Measurements from ENCODE around the gene ARRB2.

ARRB2 gene

DNA sequence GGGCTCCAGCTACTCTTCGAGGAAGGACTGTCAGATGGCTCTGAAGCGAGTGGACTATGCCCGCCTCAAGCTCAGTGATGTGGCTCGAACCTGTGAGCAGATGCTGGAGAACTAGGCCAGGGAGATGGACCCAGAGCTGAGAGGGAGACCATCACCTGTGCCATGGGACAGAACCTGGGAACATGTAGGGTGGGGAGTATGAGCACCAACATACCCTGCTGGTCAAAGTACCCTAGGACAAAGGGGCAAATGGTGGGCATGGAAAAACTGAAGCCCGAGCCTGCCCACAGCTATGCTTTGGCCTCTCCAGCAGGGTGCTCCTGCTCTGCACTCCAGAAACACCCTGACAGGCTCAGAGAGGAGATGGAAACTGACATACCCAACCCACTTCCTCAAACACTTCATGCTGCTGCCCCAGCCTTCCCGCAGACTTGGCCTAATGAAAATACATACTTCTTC lies 22.7 kb downstream of the ARRB2 start:
- DNase-seq, result no peak

DNA sequence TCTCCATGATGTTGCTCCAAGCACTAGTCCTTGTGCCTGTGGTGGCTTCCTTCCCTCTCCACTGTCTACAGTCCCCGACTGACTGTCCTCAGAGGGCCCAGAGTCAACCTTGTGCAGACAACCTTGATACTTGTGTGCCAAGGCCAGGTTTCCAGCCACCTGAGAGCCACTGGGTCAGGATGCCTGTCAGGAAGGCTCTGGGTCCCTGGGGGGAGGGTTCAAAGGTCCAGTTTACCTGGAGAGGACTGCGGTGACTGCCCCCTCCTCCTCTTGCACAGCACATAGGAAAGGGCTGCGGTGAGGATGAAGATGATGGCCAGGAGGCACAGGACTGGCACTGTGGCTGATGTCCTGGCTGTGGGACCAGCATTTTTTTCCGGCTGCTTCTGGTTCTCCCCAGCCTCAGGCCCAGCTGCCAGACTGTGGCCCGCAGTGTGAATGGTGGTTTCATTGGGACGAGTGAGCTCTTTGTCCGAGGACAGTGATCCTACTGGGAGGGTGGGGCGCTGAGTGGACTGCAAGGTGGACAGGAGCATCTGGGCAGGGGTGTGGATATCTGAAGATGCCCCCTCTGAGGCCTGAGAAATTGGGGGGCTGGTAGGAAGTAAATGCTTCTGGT lies 24.5 kb downstream of the ARRB2 start:
- DNase-seq, result no peak

GRCh38 chr17:4735876-4736651 lies 25.6 kb downstream of the ARRB2 start:
- no peak for DNase-seq

GRCh38 chr17:4738136-4739121 lies 28.0 kb downstream of the ARRB2 start:
- peak; percentile 64 for DNase-seq

- peak; percentile 76 for DNase-seq
These were observed 28.9 kb downstream of the ARRB2 start, which contains the start of the genes CXCL16 and ZMYND15 for GRCh38 chr17:4739122-4740024. TSS of gene CXCL16 (minus strand) at chr17:4739928. CDS start at chr17:4739339, 589 bp downstream. TSS of gene ZMYND15 (plus strand) at chr17:4739833. CDS start at chr17:4740549, 716 bp downstream.

GRCh38 chr17:4740025-4740351 lies 29.6 kb downstream of the ARRB2 start:
- DNase-seq, result no peak

DNA sequence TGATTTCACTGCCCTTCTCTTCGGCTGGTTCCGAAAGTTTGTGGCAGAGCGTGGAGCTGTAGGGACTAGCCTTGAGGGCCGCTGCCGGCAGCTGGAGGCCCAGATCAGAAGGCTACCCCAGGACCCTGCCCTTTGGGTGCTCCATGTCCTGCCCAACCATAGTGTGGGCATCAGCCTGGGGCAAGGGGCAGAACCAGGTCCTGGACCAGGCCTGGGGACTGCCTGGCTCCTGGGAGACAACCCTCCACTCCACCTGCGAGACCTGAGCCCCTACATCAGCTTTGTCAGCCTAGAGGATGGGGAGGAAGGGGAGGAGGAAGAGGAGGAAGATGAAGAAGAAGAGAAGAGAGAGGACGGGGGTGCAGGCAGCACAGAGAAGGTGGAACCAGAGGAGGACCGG lies 30.2 kb downstream of the ARRB2 start:
- DNase-seq, result no peak

- DNase-seq, result no peak
These were observed 31.1 kb downstream of the ARRB2 start for GRCh38 chr17:4741544-4741943.

DNA sequence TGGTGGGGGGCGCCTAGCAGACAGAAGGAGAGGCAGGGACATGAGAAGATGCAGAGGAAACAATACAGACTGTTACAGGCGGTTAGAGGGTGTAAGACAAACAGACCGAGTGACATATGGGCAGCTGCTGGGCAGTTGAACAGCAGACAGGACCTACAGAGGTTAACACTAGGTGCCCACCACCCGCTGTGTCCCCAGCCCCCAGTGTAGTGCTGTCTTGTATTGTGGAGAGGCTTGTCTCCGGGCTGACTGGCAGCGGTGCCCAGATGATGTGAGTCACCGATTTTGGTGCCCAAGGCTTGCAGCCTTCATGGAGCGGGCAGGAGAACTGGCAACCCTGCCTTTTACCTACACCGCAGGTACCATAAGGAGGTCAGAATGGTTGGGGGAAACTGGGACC lies 31.7 kb downstream of the ARRB2 start:
- no peak for DNase-seq

DNA sequence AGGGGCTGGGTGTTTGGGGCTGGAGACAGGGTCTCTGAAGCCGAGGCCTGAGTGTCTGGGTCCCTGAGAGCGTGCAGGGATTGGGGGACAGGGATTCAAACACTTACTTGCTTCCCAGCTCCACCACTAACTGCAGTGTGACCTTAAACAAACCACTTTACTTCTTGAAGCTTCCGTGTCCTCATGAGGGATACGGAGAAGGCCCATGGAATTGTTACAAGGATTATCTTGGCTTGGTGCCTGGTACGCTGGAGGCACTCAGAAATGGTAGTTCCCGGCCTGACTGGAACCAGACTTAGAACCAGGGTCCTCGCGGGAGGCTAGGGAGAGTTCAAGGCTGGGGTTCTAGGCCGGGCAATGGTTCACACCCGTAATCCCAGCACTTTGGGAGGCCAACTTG lies 32.2 kb downstream of the ARRB2 start:
- no peak for DNase-seq

- DNase-seq, result no peak
These were observed 32.8 kb downstream of the ARRB2 start for GRCh38 chr17:4743216-4743615.

- no peak for DNase-seq
These were observed 33.5 kb downstream of the ARRB2 start for GRCh38 chr17:4743898-4744297.

GRCh38 chr17:4744999-4745969 lies 34.9 kb downstream of the ARRB2 start:
- no peak for DNase-seq

DNA sequence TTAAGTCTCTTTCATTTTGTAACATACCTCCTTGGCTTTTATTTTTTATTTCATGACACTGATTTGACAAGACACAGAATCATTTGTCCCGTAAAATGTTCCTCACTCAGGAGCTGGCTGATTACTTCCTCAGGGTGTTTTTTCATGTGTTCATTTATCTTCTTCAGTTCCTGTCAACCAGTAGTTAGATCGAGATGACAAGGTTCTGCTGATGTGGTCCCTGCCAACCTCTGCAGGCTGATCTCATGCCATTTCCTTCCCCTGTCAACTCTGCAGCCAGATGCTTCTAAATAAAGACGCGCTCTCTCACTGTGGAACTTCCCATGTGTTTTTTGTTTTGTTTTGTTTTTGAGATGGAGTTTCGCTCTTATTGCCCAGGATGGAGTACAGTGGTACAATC lies 37.4 kb downstream of the ARRB2 start:
- no peak for DNase-seq

- no peak for DNase-seq
These were observed 38.3 kb downstream of the ARRB2 start for GRCh38 chr17:4748686-4749085.

DNA sequence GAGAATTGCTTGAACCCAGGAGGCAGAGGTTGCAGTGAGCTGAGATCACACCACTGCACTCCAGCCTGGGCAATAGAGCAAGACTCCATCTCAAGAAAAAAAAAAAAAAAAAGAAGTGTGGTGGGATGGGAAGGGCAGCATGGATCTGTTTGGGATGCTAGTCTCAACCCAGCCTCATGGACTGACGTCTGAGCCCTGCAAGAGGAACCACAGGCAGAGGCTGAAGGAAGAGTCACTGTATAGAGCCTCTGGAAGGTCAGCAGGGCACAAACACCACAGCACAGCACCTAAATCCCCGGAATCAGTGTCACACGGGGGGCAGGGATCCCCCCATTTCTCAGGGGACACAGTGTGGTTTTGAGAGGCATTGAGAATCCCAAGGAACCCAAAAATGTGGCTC lies 40.2 kb downstream of the ARRB2 start:
- DNase-seq, result no peak

DNA sequence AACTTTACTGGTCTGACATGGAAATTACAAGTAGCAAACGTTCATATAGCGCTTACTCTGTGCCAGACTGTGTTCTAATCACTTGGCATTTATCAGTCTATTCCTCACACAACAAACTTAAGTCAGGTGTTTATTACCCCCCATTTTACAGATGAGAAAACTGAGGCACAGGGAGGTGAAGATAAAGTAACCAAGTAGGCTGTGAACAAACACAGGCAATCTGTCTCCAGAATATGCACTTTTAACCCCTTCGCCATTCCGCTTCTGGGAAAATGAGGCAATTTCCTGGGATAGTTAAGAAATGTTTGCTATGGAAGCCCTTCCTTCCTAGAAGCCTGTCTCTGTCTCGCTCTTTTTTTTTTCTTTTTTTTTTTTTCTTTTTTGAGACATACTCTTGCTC lies 41.5 kb downstream of the ARRB2 start:
- DNase-seq, result no peak

DNA sequence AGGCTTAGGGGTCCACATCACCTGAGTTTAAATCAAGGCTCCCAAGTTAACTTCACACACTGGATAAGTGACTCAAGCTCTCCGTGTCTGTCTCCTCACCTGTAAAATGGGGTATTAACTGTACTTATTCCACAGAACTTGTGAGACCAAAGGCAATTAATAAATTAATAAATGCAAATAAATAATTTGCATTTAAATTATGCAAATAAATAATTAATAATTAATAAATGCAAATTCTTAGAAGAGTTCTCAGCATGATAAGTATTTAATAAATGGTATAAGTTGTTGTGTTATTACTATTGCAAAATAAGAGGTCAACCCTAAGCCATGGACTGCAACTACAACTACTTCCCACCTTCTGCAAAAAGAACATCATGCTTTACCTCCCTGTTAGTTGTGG lies 43.0 kb downstream of the ARRB2 start:
- no peak for DNase-seq

- DNase-seq, result no peak
These were observed 49.4 kb downstream of the ARRB2 start for GRCh38 chr17:4759776-4760236.

DNA sequence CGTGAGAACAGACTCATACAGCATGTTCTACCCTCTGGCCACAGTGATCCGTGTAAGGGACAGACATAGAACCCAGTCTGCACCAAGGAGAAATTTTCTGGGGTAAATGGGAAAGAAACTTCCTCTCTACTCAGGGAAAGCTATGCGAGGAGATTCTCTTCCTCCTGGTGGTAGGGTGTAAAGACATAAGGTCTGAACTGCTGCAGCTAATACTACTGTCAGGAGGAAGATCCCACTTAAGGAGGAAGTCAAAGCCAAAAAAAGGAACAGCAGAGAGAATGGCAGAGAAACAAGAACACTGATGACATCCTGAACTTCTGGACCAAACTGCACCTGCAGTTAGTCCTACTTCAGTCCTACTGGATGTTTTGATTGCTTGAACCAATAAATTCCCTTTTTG lies 54.2 kb downstream of the ARRB2 start:
- DNase-seq, result no peak

- DNase-seq, result no peak
These were observed 55.8 kb downstream of the ARRB2 start for GRCh38 chr17:4766201-4766600.

Data from activated CD8-positive, alpha-beta memory T cell treated with anti-CD3 and anti-CD28 coated beads for 24 hours (primary cell).